WTC11 (cell line): Measurements from ENCODE around the gene LCLAT1. TPM values are rescaled to one million over a fixed set of nuclear protein-coding genes. Genes with fewer than 3 reads are reported as not detected.
A peak's percentile ranks its signal among the peaks of the same experiment; 100 is the strongest.

Experiments
- ATAC-seq: fragments of 200-7000 bp; cut with Tn5 transposase; 2 replicates; pipeline ENCODE4 v1.10.0; 2021; ENCODE audit warnings: mild to moderate bottlenecking, moderate library complexity
- CTCF ChIA-PET: fragments of 300-600 bp; sonication (Branson Sonifier 250); formaldehyde crosslinking; loops from one replicate; lab custom pipeline; 2021; ENCODE audit warnings: antibody characterized with exemption; lab: Charles Lee
- POLR2A ChIA-PET: fragments of 350-600 bp; sonication (Branson Sonifier 250); formaldehyde crosslinking; loops from one replicate; lab custom pipeline; 2021; ENCODE audit warnings: antibody characterized with exemption; lab: Charles Lee
- DNase-seq: peaks from one replicate; pipeline ENCODE4 v3.0.0; 2021; ENCODE audit warnings: low spot score
- H3K27ac Mint-ChIP-seq: 2 replicates; pipeline ENCODE4 v1.8.0; 2021; ENCODE audit warnings: mixed read lengths
- H3K27me3 Mint-ChIP-seq: 2 replicates; pipeline ENCODE4 v1.8.0; 2021; ENCODE audit warnings: low read depth, mild to moderate bottlenecking, moderate library complexity, mixed read lengths
- H3K36me3 Mint-ChIP-seq: 2 replicates; pipeline ENCODE4 v1.8.0; 2021; ENCODE audit warnings: mixed read lengths
- H3K4me1 Mint-ChIP-seq: 2 replicates; pipeline ENCODE4 v1.8.0; 2022; ENCODE audit warnings: mixed read lengths
- H3K4me3 Mint-ChIP-seq: 2 replicates; pipeline ENCODE4 v1.8.0; 2021; ENCODE audit warnings: mild to moderate bottlenecking, moderate library complexity, mixed read lengths
- H3K9me3 Mint-ChIP-seq: 2 replicates; pipeline ENCODE4 v1.8.0; 2021; ENCODE audit warnings: mixed read lengths
- CBFB ChIP-seq: sonication (generic); formaldehyde crosslinking; IDR thresholded peaks from 2 replicates; pipeline ENCODE4 v1.8.1; 2022; ENCODE audit warnings: mild to moderate bottlenecking, low read depth, missing genetic modification reagents
- CREB1 ChIP-seq: sonication (generic); formaldehyde crosslinking; IDR thresholded peaks from 2 replicates; pipeline ENCODE4 v1.8.0; 2023; ENCODE audit warnings: mild to moderate bottlenecking, missing genetic modification reagents
- CREM ChIP-seq: sonication (generic); formaldehyde crosslinking; IDR thresholded peaks from 2 replicates; pipeline ENCODE4 v1.8.1; 2022; ENCODE audit warnings: mild to moderate bottlenecking, missing genetic modification reagents, moderate library complexity
- E2F5 ChIP-seq: sonication (generic); formaldehyde crosslinking; IDR thresholded peaks from 2 replicates; pipeline ENCODE4 v1.8.1; 2022; ENCODE audit warnings: mild to moderate bottlenecking, moderate library complexity, missing genetic modification reagents
- ELF4 ChIP-seq: sonication (generic); formaldehyde crosslinking; IDR thresholded peaks from 2 replicates; pipeline ENCODE4 v1.8.1; 2022; ENCODE audit warnings: low read depth, mild to moderate bottlenecking, moderate library complexity, missing genetic modification reagents
- ETV6 ChIP-seq: sonication (generic); formaldehyde crosslinking; IDR thresholded peaks from 2 replicates; pipeline ENCODE4 v1.8.1; 2022; ENCODE audit warnings: mild to moderate bottlenecking, missing genetic modification reagents
- FOXK1 ChIP-seq: sonication (generic); formaldehyde crosslinking; IDR thresholded peaks from 2 replicates; pipeline ENCODE4 v1.8.0; 2022; ENCODE audit warnings: mild to moderate bottlenecking, moderate library complexity, missing genetic modification reagents
- GABPB1 ChIP-seq: sonication (generic); formaldehyde crosslinking; IDR thresholded peaks from 2 replicates; pipeline ENCODE4 v1.8.1; 2023; ENCODE audit warnings: mild to moderate bottlenecking, missing genetic modification reagents
- HMGA2 ChIP-seq: fragments of 250-450 bp; sonication (Bioruptor Pico); IDR thresholded peaks from 2 replicates; pipeline ENCODE4 v1.4.0; 2021; ENCODE audit warnings: mild to moderate bottlenecking, moderate library complexity
- IRF1 ChIP-seq: sonication (generic); formaldehyde crosslinking; IDR thresholded peaks from 2 replicates; pipeline ENCODE4 v1.8.0; 2023; ENCODE audit warnings: missing genetic modification reagents
- NR1H2 ChIP-seq: sonication (generic); formaldehyde crosslinking; IDR thresholded peaks from 2 replicates; pipeline ENCODE4 v1.9.0; 2021; ENCODE audit warnings: mild to moderate bottlenecking, moderate library complexity, missing genetic modification reagents
- PRRX2 ChIP-seq: fragments of 250-450 bp; sonication (Bioruptor Pico); IDR thresholded peaks from 2 replicates; pipeline ENCODE4 v1.8.0; 2021; ENCODE audit warnings: mild to moderate bottlenecking
- RORB ChIP-seq: fragments of 250-450 bp; sonication (Bioruptor Pico); IDR thresholded peaks from 2 replicates; pipeline ENCODE4 v1.9.0; 2021; ENCODE audit warnings: mild to moderate bottlenecking
- SP1 ChIP-seq: sonication (generic); formaldehyde crosslinking; conservative IDR thresholded peaks from 2 replicates; pipeline ENCODE4 v1.8.1; 2022; ENCODE audit warnings: missing genetic modification reagents
- ZBTB21 ChIP-seq: sonication (generic); formaldehyde crosslinking; IDR thresholded peaks from 2 replicates; pipeline ENCODE4 v1.8.1; 2023; ENCODE audit warnings: mild to moderate bottlenecking, missing genetic modification reagents, borderline replicate concordance
- ZNF219 ChIP-seq: sonication (generic); formaldehyde crosslinking; IDR thresholded peaks from 2 replicates; pipeline ENCODE4 v1.8.0; 2023; ENCODE audit warnings: missing genetic modification reagents, mild to moderate bottlenecking, borderline replicate concordance
- ZNF232 ChIP-seq: sonication (generic); formaldehyde crosslinking; IDR thresholded peaks from 2 replicates; pipeline ENCODE4 v1.8.0; 2022; ENCODE audit warnings: mild to moderate bottlenecking, missing genetic modification reagents
- ZNF423 ChIP-seq: fragments of 250-450 bp; sonication (Bioruptor Pico); IDR thresholded peaks from 2 replicates; pipeline ENCODE4 v2.1.2; 2022; ENCODE audit warnings: mild to moderate bottlenecking, moderate library complexity
- total RNA-seq: library from RNA; stranded (reverse); gene quantifications from 3 replicates; pipeline ENCODE4 v1.2.3, GENCODE V29; 2021
- TF ChIP-seq, protein P1 (sequence below): sonication (generic); formaldehyde crosslinking; IDR thresholded peaks from 2 replicates; pipeline ENCODE4 v1.8.0; 2022; ENCODE audit warnings: mild to moderate bottlenecking, missing genetic modification reagents
- TF ChIP-seq, protein P2 (sequence below): sonication (generic); formaldehyde crosslinking; IDR thresholded peaks from 2 replicates; pipeline ENCODE4 v1.8.1; 2022; ENCODE audit warnings: missing genetic modification reagents, borderline replicate concordance
- TF ChIP-seq, protein P3 (sequence below): sonication (generic); formaldehyde crosslinking; IDR thresholded peaks from 2 replicates; pipeline ENCODE4 v1.8.1; 2022; ENCODE audit warnings: mild to moderate bottlenecking, missing genetic modification reagents, moderate library complexity, borderline replicate concordance

LCLAT1 gene
- total RNA-seq, 1 experiment from 2014 or later: 22.3 TPM

GRCh38 chr2:30480703-30481322 lies 33.8 kb downstream of the LCLAT1 start:
- peak overlapping the region; percentile 43; the same call in 1 of the 2 replicates for H3K27ac Mint-ChIP-seq
- CTCF ChIA-PET: no interaction called here
- peaks cover 13% of the 10 kb centered on the region for H3K4me1 Mint-ChIP-seq
- POLR2A ChIA-PET: no interaction called here
- H3K4me3 Mint-ChIP-seq: no peak overlapping the region
- H3K9me3 Mint-ChIP-seq: peaks cover 7% of the 10 kb centered on the region
- no peak for TF ChIP-seq CREB1 (CRISPR knock-in tag)
- no peak for TF ChIP-seq CBFB (CRISPR knock-in tag)
- no peak for TF ChIP-seq FOXK1 (CRISPR knock-in tag)
- TF ChIP-seq, protein P1, sequence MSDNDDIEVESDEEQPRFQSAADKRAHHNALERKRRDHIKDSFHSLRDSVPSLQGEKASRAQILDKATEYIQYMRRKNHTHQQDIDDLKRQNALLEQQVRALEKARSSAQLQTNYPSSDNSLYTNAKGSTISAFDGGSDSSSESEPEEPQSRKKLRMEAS (CRISPR knock-in tag): no peak
- TF ChIP-seq GABPB1: no peak
- TF ChIP-seq ZBTB21 (CRISPR knock-in tag): no peak
- TF ChIP-seq SP1 (CRISPR knock-in tag): no peak
- no peak for TF ChIP-seq ZNF219 (CRISPR knock-in tag)
- no peak for TF ChIP-seq ETV6 (CRISPR knock-in tag)
- no peak for TF ChIP-seq IRF1 (CRISPR knock-in tag)
- TF ChIP-seq, protein P2, sequence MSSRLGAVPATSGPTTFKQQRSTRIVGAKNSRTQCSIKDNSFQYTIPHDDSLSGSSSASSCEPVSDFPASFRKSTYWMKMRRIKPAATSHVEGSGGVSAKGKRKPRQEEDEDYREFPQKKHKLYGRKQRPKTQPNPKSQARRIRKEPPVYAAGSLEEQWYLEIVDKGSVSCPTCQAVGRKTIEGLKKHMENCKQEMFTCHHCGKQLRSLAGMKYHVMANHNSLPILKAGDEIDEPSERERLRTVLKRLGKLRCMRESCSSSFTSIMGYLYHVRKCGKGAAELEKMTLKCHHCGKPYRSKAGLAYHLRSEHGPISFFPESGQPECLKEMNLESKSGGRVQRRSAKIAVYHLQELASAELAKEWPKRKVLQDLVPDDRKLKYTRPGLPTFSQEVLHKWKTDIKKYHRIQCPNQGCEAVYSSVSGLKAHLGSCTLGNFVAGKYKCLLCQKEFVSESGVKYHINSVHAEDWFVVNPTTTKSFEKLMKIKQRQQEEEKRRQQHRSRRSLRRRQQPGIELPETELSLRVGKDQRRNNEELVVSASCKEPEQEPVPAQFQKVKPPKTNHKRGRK: no peak
- no peak for TF ChIP-seq HMGA2 (CRISPR knock-in tag)
- no peak for TF ChIP-seq RORB
- no peak for TF ChIP-seq CREM
- no peak for TF ChIP-seq NR1H2 (CRISPR knock-in tag)
- no peak for TF ChIP-seq E2F5 (CRISPR knock-in tag)
- TF ChIP-seq PRRX2 (CRISPR knock-in tag): no peak
- no peak for DNase-seq
- H3K27me3 Mint-ChIP-seq: no peaks in the 10 kb centered on the region
- peak; percentile 34; the same call in 1 of the 2 replicates for ATAC-seq
- H3K36me3 Mint-ChIP-seq: peaks cover 3% of the 10 kb centered on the region

GRCh38 chr2:30481323-30481800 lies 34.3 kb downstream of the LCLAT1 start:
- ATAC-seq: peak; percentile 46; the same call in 1 of the 2 replicates
- TF ChIP-seq, protein P3, sequence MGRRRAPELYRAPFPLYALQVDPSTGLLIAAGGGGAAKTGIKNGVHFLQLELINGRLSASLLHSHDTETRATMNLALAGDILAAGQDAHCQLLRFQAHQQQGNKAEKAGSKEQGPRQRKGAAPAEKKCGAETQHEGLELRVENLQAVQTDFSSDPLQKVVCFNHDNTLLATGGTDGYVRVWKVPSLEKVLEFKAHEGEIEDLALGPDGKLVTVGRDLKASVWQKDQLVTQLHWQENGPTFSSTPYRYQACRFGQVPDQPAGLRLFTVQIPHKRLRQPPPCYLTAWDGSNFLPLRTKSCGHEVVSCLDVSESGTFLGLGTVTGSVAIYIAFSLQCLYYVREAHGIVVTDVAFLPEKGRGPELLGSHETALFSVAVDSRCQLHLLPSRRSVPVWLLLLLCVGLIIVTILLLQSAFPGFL (CRISPR knock-in tag): no peak
- Mint-ChIP-seq H3K9me3 (peaks cover 2% of the 10 kb centered on the region), H3K27ac (peak overlapping the region; percentile 43), H3K36me3 (no peaks in the 10 kb centered on the region; the same call in none of the 2 replicates), H3K27me3 (no peaks in the 10 kb centered on the region), H3K4me1 (peaks cover 14% of the 10 kb centered on the region), H3K4me3 (no peak overlapping the region)
- ChIA-PET POLR2A (no interaction called here), CTCF (no interaction called here)
- no peak for DNase-seq

GRCh38 chr2:30482011-30482410 lies 35.0 kb downstream of the LCLAT1 start:
- no peak for TF ChIP-seq ZNF423 (CRISPR knock-in tag)
- TF ChIP-seq ZNF232 (CRISPR knock-in tag): no peak
- TF ChIP-seq HMGA2 (CRISPR knock-in tag): no peak
- TF ChIP-seq, protein P3 (CRISPR knock-in tag): no peak
- no peak for TF ChIP-seq E2F5 (CRISPR knock-in tag)
- TF ChIP-seq RORB: no peak
- TF ChIP-seq ELF4: no peak
- TF ChIP-seq, all 79 proteins: peak for 0
- ChIA-PET CTCF (no interaction called here), POLR2A (no interaction called here)
- DNase-seq: no peak
- no peak for ATAC-seq
- no peaks in the 10 kb centered on the region; the same call in 1 of the 2 replicates for H3K36me3 Mint-ChIP-seq
- H3K9me3 Mint-ChIP-seq: no peaks in the 10 kb centered on the region
- no peaks in the 10 kb centered on the region for H3K27me3 Mint-ChIP-seq
- no peak overlapping the region for H3K27ac Mint-ChIP-seq
- peaks cover 16% of the 10 kb centered on the region for H3K4me1 Mint-ChIP-seq
- no peak overlapping the region for H3K4me3 Mint-ChIP-seq
